Activated T-helper 9 cell treated with anti-CD3 and anti-CD28 coated beads, Interleukin-2, amount 50 U/mL, for 16 hours (primary cell): Measurements from ENCODE around the gene EMC10.
A peak's percentile ranks its signal among the peaks of the same experiment; 100 is the strongest.

ENCODE experiments used
- DNase-seq: peaks from one replicate; pipeline ENCODE4 v3.0.0-alpha.2; 2020; ENCODE audit warnings: low read depth

The EMC10 gene

DNA sequence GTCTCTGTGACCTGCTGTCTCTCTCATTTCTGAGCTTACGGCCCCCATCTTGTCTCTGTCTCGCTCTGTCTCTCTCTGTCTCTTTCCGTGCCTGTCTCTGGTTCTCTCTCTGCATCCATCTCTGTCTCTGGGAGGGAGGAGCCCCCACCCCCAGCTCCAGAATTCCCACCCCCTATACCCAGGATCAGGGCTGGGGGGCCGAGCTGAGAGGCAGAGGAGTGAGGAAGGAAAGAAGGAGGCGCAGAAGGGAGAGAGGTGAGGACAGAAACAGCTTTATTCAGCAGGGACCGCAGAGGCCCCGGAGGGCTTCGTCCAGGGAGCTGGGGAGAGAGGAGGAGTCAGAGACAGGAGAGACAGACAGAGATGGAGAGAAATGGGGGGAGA lies 20.7 kb downstream of the EMC10 start:
- no peak for DNase-seq

DNA sequence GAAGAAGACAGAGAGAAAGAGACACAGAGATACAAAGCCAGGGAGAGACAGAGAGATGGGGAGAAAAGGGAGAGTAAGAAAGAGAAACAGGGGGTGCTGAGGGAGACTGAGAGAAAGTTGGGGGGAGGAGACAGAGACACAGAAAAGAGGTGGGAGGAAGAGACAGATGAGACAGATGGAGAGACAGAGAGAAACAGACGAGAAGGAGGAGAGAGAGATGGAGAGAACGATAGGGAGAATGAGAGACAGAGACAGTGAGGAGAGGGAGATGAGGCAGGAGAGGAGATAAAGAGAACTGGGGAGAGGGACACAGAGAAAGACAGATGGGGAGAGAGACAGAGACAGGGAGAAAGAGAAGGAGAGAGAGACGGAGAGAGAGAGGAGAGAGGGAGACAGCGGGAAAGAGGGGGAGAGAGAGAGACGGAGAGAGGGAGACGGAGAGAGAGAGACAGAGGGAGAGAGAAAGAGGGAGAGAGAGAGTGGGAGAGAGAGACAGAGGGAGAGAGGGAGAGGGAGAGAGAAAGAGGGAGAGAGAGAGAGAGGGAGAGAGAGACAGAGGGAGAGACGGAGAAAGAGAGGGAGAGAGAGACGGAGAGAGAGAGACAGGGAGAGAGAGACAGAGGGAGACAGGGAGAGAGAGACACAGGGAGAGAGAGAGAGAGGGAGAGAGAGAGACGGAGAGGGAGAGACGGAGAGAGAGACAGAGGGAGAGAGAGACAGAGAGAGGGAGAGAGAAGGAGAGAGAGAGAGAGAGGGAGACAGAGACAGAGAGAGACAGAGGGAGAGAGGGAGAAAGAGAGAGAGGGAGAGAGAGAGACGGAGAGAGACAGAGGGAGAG lies 22.1 kb downstream of the EMC10 start:
- no peak for DNase-seq

DNA sequence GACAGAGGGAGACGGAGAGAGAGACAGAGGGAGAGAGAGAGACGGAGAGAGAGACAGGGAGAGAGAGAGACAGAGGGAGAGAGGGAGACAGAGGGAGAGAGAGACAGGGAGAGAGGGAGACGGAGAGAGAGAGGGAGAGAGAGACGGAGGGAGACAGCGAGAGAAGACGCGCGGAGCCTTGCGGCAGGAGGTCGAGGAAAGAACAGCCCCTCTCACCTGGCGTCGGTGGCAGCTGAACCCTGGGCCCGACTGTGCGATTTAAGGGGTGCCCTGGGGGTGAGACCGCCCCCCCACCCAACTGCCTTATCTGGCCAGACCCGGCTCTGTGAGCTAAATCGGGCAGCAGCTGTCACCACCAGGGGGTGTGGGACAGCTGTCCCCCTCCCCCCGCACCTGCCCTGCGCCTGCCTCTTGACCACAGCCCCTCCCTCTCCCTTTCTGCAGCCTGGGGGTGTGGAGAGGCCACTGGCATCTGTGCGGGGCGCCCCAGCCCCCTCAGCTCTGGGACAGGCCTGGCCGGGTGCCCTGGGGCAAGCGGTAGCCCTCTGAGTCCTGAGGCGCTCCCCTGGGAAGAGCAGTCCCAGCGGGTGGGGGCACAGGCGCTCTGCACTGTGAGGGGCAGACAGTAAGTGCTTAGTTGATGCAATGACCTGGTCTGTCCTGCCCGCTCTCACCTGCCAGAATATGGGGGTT lies 23.9 kb downstream of the EMC10 start:
- no peak for DNase-seq

DNA sequence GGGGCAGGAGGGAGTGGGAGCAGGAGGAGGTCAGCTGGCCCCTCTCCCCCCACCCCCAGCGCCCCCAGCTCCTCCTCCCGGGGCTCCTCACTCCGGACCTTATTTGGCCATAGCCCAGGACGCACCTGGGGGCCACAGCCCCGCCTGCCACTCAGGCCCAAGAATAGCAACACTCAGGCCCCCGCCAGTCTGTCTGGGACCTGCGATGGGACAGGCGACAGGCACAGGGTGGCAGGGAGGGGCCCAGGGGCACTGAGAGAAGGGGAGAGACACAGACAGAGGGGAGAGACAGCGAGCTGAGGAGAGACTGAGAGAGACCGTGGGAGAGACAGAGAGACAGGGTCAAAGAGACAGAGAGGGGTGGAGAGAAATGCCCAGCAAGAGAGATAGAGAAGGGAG lies 24.4 kb downstream of the EMC10 start:
- no peak for DNase-seq

DNA sequence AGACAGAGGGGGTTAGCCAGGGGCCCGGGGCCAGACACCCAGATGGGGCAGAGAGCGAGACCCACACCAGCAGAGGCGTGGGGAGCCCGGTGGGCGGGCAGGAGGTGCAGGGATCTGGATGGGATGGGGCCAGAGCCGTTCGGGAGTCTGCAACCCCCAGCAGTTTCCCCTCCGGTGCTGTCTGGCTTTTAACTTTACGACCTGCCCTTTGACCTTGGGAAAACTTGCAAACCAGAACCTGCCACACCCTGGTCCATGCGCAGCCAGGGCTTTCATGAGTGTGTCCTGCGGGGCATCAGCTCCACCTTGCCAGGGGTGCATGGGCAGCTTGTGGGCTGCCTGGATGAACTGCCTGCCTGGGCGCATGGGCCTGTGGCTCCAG lies 24.9 kb downstream of the EMC10 start:
- no peak for DNase-seq

DNA sequence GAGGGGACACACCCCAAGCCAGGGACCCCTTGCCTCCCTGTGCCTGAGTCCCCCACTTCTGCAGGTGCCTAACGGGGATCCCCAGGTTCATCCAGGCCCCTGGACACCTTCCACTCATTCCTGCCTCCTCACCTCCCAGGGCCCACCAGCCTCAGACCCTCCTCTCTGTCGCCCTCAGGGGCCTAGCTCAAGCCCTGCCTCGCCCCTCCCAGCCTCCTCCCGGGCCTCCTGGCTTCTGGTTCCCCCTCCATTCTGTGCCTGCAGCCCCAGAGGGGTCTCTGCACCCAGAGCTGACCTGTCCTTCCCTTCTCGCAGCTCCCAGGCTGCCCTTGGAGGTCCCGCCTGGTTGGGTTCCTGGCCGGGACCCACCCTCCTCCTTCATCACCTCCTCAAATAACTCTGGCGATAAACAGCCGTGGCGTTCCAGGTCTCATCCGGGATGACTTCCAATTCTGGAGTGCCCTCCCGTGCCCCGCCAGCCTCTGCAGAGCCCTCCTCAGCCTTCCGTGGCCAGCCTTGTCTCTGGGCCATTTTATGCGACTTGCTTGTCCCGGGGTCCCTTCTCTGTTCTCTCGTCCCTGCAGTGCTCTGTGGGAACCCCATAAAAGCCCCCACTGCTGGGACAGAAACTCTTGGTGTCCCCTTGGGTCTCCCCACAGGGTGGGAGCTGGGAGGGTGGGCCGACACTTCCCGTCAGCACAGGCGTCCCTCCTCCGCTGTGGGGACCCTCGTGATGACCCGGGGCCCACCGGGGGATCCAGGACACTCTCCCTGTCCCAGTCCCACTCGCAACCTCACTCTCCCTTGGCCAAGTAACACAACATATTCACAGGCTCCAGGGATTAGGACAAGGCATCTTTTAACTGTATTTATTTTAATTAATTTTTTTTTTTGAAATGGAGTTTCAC lies 25.5 kb downstream of the EMC10 start:
- DNase-seq, result no peak

DNA sequence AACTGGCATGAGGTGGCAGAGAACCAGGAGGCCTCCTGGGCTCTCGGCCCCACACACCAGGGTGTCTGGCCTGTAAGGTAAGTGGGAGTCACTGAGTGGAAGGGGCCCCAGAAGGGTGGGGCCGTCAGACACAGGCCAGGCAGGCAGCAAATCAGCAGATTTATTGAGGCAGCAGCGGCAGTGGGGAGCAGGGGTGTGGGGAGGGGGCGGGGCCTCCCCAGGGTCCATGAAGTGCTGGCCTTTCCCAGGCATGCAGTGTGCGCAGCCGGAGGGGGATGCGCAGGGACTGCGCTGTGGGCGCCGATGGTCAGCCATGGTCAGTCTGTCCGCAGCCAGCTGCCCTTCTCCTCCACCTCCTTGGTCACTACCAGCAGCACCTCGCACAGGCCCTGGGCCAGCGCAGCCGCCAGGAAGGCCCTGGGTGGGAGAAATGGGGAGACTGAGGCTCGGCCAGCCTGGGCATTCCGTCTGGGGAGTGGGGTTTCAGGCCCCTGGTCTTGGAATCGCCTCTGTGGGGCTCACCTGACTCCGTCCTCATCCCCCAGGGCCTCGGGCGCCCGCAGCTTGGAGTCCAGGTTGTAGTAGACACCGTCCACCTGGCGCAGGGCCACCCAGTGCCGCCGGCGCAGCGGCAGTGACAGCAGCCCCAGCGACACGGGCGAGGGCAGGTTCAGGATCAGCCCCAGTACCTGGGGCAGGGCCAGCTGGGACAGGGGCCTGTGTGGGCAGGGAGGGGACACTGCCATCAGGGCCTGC lies 29.7 kb downstream of the EMC10 start:
- DNase-seq, result no peak

DNA sequence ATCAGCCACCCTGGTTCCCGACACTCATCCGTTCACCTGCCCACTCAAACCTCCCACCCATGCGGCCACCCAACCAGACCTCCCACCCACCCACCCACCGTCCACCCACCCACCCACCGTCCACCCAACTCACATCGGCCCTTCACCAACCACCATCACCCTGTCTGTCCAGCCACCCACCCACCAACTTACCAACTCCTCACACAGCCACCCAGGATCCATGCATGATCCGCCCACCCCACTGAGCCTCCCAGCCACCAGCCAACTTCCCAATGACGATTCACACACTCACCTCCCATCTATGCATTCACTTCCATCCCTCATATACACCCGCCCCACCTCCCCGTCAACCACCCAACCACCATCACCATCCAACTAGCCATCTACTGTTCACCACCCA lies 30.4 kb downstream of the EMC10 start:
- DNase-seq, result no peak

DNA sequence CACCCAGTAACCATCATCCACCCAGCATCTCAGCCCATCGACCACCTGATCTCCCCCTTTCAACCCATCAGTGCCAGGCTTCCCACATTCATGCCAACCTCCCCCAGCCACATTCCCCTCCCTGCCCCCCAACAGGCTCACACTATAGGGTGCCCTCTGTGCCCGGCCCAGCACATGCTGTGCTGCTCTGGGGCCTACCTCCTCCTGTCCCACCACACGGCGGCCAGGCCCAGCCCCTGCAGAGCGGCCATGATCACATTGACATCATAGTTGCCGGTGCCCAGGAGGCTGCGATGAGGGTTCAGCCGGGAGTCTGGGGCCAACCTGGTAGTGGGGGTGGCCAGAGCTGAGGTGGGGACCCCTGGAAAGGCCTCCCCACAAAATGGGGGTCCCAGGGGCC lies 31.1 kb downstream of the EMC10 start:
- no peak for DNase-seq

DNA sequence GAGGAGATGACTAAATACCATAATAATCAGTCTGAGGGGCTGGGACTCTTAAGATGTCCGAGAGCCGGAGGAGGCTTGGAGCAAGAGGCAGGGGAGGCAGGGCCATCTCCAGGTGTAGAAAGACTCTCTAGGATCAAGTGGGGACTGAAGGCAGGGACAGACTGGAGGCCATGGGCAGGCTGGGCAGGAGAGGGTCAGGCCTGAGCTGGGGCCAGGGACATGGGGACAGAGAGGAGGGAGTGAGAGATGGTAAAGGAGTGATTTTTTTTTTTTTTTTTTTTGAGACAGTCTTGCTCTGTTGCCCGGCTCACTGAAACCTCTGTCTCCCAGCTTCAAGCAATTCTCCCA lies 32.5 kb downstream of the EMC10 start:
- DNase-seq, result no peak

DNA sequence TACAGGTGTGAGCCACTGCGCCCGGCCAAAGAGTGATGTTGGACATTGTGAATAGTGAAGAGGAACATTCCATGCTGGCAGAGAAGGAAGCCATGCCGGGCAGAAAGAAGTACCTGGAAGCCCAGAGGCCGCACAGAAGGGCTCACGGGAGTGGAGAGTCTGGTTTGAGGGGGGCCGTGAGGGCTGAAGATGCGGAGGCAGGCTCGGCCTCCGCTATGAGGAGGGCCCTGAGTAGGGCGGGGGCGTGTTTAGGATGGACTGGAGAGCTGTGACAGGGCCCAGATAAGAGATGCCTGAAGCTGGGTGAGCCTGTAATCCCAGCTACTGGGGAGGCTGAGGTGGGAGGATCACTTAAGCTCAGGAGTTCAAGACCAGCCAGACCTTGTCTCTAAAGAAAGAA lies 33.1 kb downstream of the EMC10 start:
- no peak for DNase-seq

DNA sequence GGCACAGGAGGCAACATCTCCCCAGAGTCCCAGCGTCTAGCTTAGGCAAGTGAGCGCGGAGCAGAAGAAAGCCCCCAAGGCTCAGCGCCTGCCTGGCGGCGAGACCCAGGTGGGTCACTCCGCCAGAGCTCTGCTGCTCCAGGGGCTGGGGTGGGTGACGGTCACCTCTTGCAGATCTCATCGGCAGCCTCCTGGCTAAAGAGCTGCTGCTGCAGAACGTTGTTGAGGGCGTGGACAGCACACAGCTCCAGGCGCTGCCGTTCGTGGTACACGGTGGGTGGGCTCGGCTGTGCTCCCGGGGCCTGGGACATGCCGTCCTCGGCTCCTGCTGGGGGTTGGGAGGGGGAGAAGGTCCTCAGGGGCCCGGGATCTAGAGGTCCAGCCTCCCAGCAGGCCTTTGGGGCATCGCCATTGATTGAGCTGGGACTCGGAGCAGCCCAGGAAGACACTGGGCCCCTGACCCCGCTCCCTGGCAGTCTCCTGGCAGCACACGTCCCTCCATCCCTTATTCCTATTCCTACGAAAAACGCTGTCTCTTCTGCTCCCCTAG lies 33.9 kb downstream of the EMC10 start:
- no peak for DNase-seq

DNA sequence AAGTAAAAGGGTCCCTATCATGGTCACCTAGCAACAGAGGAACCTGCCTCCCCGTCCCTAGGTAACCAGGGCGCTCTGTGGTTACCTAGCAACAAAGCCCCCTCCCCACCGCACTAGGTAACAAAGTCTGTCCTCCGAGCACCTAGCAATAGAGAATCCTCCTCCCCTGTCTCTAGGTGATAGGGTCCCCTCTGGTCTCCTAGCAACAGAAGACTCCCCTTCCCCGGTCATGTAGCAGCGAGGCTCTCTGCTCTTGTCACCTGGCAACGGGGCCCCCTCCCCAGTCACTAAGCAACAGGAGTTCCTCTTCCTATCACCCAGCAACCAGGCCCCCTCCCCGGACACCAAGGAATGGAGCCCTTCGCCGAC lies 34.4 kb downstream of the EMC10 start:
- no peak for DNase-seq

DNA sequence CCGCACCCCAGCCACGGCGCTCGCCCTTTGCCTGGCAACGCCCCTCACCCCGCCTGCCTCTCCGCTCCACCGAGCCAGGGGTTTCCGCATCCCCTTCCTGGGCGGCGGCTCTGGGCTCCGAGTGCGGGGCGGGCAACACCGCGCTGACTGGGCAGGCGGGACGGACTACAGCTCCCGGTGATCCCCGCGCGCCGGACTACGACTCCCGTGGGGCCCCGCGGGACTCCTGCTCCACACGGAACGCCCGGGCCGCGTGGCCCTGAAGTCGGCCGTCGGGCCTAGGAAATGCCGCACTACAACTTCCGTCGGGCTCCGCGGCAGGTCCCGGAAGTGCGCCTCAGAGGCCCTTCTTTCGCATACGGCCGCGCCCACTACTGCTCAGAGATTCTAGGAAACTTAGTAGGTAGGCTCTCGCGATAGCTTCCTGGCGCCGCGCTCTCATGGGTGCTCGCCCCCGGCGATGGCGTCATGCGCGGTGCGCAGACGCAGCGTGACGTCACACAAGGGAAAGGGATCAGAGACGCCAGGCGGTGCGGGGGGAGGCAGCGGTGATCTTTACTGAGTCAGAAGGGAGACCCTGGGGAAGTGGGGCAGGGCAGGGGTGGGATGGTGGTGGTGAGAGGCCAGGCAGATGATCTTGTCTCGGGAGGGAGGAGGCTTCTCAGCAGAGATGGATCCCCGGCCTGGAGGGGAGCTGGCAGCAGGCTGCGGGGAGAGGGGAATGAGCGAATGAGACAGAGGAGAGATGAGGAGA lies 34.9 kb downstream of the EMC10 start, which contains the start of gene JOSD2:
Gene JOSD2 (minus strand): TSS at position 123 of the 754 bp plus-strand sequence. CDS start 760 bp downstream, outside the sequence.
- peak; percentile 97 for DNase-seq

DNA sequence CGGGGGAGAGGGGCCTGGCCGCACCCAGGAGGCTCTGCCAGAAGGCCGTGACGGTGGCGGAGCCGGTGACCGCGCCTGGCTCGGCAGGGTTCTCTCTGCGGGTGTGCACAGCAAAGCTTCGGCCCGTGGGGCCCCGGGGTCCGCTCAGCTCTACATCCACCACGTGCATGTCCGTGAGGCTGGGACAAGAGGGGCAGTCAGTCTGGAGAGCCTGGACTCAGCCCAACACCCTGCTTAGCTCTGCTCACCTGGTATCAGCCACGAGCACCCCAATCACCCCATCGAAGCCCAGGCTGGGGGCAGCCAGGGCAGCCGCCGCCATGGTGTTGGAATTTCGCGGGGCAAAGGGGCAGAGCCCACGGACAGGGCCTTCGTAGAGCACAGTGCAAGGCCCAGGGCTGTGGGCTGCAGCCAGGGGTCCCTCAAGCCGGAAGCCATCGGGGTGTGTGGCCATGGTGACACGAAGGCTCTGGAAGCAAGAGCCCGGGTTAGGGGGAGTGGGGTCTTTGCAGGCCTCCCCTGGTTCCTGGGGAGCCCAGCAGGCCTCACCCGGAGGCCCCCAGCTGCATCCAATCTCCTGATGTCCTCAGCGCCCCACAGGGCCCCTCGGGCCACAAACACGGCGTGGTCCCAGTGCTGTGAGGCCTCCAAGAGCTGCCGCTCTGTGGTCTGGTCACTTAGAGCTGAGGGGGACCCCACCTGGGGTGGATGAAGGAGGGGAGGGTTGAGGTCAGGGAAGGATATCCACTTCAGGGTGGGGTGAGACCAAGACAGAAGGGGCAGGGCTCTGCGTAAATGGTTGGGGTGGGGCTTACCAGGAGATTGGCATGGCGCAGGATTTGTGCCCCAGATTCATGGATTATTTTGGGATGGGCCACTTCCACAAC lies 36.0 kb downstream of the EMC10 start:
- DNase-seq, result no peak

DNA sequence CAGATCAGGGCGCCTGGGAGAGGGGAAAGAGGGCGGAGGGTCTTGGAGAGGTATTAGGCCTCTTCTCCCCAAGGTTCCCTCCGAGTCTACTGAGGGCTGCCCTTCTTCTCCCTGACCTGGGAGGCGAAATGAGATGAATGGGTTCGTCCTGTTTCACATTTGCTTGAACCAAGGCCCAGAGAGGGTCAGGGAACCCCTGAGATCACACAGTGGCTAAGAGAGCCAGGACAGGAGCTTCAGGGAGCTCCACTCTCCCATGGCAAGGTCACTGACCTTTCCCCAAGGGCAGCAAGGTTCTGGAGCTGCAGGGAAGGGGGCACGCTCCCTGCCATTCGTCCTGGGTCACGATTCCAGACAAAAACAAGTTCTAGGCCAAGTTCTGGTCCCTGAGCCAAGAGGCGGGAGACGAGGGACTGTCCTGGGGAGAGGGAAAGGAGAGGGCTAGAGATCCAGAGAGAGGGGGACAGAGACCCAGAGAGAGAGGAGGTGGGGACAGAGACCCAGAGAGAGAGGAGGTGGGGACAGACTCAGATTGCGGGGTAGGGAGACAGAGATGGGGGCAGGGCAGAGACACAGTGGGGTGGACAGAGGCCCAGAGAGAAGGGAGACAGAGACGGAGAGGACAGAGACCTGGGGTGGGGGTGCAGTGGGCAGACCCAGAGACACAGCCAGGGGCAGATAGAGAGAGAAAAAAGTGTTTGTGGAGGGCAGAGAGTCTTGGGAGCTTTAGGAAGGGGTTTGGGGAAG lies 36.9 kb downstream of the EMC10 start:
- no peak for DNase-seq

DNA sequence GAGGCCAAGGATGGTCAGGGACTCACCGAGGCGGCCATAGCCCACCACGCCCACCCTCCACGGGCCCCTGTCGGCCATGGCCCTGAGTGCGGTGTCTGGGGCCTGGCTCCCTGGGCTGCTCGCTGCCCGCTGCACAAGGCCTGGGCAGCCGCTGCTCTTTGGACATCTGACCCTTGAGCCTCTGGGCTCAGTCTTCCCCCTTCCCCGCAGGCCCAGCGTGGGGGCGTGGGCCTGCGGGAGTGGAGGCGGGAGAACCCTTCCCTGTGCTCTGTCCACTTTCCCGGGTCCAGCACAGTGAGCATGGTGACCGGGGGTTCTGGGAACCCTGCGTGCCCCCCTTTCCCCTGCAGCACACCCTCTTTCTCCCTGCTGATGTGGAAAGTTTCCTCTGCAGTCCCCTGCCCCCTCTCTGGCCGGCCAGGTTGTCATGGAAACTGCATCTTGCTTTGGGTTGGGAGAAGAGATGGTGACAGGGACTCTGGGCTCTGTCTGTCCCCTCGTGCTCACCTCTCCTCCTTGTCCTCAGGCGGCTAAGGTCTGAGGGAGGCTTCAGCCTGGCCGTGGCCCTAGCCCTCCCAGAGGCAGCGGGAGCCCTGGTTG lies 37.5 kb downstream of the EMC10 start, which contains the start of gene ASPDH:
Gene ASPDH (minus strand): TSS at position 168 of the 600 bp plus-strand sequence. CDS start 90 bp downstream, at position 78.
- DNase-seq, result no peak

DNA sequence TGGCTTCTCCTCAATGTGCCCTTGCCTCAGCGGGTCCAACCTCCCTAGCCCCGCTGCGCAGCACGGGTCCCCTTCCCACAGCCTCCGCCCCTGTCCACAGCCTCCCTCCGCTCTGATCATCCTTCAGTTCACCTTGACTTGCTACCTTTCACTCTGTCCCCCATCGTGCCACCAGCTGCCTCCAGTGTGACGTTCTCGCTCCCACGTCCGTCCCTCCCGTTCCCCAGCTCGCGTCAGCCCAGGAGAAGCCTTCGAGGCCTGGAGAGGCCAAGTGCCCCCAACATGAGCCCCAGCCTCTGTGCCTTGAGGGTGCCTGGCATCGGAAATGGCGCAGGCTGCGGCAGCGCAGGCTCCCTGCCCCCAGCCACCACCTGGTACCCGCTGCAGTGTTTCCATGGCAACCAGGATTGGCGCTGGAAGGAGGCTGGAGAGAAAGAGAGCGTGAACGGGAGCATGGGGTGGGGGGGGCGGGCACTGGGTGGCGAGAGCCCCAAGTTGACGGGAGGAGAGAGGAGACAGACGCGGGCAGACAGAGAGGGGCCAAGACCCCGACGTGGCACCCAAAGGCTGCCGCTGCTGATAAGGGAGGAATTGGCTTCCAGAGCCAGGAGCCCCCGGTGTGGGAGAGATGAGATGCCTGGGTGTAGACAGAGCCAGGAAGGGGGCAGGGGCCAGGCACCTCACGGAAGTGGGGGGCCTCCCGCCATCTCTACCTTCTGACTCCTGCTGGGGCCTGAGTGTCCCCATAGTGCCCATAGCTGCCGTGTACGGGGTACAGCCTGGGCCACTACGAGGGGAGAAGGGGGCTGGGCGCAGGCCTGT lies 38.2 kb downstream of the EMC10 start:
- no peak for DNase-seq
